Uterus (tissue), 2 donors: ENCODE results near the gene SLC34A2.

Source experiments
- POLR2A ChIP-seq, 2 donors: fragments of 450-650 bp; IDR thresholded peaks; one replicate each; pipeline ENCODE4 v1.6.1; 2016; ENCODE audit warnings: antibody characterized with exemption in 2 of 2, mild to moderate bottlenecking in 1 of 2, moderate library complexity in 1 of 2
- TF ChIP-seq, protein P1 (sequence below), 4 experiments: fragments of 200-600 bp in 2 of 4; fragments of 450-650 bp in 2 of 4; sonication (generic) in 2 of 4; IDR thresholded peaks; one replicate each; pipeline ENCODE4 v1.5.1; 2016 to 2019; ENCODE audit warnings: antibody characterized with exemption in 4 of 4, mild to moderate bottlenecking in 2 of 4, moderate library complexity in 1 of 4

DNA sequence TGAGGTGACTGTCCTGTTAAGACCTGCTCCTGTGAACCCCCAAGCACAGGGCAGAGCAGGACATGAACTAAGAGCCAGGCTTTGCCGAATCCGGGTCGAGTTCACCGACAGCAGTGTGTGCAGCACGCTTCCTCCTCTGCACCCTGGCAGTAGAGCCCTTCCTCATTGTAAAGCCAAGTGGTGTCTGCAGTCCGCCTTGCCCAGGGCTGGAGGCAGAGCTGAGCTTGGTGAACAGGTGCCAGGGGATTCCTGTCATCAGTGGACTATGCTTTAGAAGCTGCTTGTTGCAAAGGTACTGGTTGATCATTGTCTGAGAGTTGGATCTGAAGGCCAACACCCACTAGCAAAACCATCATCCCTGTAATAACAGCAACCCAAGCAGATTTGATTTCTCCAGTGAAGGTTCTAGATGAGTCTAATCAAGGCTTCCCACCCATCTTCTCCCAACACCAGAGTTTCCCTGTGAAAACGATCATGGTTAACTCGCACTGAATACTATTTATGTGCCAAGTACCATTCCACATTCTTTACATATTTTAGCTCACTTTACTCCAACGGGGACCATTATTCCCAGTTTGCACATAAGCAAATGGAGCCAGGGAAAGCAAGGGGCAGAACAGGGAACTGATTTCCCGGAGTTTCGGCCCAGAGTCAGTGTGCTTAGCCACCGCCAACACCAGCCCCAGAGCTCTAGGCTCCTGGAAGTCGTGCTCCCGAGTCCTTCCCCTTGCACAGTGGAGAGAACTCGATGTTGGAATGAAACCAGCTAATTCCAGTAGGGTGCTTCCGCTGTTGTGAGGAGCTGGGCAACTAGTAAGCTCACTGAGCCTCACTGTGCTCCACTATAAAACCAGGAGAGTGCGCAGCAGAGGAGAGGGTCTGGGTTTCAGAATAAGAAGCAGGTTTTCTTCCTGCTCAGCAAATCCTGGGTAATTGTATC is 1.4 kb upstream of the SLC34A2 start:
- TF ChIP-seq, protein P1, sequence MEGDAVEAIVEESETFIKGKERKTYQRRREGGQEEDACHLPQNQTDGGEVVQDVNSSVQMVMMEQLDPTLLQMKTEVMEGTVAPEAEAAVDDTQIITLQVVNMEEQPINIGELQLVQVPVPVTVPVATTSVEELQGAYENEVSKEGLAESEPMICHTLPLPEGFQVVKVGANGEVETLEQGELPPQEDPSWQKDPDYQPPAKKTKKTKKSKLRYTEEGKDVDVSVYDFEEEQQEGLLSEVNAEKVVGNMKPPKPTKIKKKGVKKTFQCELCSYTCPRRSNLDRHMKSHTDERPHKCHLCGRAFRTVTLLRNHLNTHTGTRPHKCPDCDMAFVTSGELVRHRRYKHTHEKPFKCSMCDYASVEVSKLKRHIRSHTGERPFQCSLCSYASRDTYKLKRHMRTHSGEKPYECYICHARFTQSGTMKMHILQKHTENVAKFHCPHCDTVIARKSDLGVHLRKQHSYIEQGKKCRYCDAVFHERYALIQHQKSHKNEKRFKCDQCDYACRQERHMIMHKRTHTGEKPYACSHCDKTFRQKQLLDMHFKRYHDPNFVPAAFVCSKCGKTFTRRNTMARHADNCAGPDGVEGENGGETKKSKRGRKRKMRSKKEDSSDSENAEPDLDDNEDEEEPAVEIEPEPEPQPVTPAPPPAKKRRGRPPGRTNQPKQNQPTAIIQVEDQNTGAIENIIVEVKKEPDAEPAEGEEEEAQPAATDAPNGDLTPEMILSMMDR (IDR thresholded peaks at IDR 0.05) = no peak
- TF ChIP-seq POLR2A (IDR thresholded peaks at IDR 0.05) = no peak
